Measurements from ENCODE around the gene IFNL2.
"Not testable (repeated sequence)": the region's sequence is repeated elsewhere in the genome, so short reads cannot be mapped to it uniquely, and the experiment has no call there.

The IFNL2 gene

DNA sequence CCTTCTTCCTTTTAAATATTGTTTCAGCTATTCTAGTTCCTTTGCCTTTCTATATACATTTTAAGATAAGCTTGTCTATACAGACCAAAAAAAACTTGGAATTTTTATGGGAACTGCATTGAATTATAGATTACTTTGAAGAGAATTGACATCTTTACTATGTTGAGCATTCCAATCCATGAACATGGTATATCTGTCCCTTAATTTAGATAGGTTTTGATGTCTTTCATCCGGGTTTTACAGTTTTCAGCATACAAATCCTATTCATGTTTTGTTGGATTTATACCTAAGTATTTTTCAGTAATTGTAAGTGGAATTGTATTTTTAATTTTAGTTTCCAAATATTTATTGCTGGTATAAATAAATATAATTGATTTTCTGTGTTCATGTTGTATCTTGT lies 15.8 kb downstream of the IFNL2 start:
- FAIRE-seq = no peak
- no peak for DNase-seq (ENCODE audit: extremely low spot score, insufficient read length, low read depth)

DNA sequence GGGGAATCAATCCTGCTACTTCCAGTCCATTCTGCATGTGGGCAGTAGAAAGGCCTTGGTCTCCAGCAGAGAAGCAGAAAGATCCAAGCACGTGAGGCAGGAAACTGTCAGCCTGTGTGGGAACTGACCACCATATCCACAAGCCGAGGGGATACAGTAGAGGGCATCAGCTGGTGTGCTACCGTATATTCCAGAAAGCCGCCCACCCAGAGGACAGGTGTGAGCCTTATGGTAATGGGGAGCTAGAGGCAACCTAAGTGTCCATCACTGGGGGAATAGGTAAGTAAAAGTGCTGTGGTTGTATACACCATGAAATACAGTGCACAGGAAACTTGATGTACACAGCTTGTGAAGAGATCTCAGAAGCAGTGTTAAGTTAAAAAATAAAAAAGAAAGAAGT lies 25.2 kb downstream of the IFNL2 start:
- no peak for FAIRE-seq

DNA sequence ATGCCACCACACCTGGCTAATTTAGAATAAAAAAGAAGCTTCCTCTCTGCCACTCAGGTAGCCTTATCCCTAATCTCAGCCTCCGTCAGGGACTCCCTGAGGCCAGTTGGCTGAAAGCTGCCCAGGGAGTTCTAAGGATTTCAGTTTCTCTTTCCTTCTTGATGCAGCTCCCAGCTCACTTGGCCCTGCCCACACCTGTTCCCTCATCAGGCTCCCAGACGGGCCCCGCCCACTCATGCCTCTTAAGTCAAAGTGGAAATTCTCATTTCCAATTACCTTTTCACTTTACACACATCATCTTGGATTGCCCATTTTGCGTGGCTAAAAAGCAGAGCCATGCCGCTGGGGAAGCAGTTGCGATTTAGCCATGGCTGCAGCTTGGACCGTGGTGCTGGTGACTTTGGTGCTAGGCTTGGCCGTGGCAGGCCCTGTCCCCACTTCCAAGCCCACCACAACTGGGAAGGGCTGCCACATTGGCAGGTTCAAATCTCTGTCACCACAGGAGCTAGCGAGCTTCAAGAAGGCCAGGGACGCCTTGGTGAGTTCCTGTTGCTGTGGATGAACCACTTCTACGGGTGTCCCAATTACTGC lies 28.0 kb downstream of the IFNL2 start, which contains the start of gene IFNL1:
IFNL1 (plus strand) TSS at position 353 of the 591 bp plus-strand sequence; CDS start at position 368, 15 bp downstream.
- DNase-seq (ENCODE audit: extremely low spot score, insufficient read length, low read depth) = no peak
- no peak for FAIRE-seq

More for the DNA sequence above, 25.2 kb downstream of the IFNL2 start:
- DNase-seq (ENCODE audit: extremely low spot score, insufficient read length, low read depth) = no peak

DNA sequence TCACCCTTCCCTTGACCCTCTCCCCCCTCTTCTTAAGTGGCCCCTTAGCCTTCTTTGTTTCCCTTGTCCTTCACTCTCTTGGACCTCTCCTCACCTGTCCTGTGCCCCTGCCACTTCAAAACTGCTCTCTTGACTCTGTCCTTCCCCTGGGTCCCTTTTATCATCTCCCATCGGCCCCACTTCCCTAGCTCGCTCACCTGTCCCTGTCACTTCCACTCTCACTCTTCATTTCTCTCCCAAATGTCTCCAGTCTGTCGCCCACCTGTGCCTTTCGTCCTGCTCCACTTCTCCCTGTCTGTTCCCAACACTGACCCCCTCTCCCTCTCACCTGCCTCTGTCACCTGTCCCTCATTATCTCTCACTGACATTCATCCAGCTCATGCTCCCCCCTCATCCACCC lies 28.7 kb downstream of the IFNL2 start:
- FAIRE-seq (no peak), DNase-seq (ENCODE audit: extremely low spot score, insufficient read length, low read depth) (no peak)

DNA sequence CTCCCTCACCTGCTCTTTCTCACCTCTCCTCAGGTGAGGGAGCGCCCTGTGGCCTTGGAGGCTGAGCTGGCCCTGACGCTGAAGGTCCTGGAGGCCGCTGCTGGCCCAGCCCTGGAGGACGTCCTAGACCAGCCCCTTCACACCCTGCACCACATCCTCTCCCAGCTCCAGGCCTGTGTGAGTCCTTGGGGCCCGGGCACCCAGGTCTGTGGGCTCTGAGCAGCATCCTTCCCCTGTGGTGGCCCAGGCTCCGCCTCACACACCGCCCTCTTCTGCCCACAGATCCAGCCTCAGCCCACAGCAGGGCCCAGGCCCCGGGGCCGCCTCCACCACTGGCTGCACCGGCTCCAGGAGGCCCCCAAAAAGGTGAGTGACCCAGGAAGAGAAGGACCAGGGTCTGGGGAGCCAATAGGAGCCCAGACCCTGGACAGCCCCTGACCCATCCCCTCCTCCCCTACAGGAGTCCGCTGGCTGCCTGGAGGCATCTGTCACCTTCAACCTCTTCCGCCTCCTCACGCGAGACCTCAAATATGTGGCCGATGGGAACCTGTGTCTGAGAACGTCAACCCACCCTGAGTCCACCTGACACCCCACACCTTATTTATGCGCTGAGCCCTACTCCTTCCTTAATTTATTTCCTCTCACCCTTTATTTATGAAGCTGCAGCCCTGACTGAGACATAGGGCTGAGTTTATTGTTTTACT lies 29.9 kb downstream of the IFNL2 start:
- no peak for FAIRE-seq
- DNase-seq (ENCODE audit: extremely low spot score, insufficient read length, low read depth) = no peak

DNA sequence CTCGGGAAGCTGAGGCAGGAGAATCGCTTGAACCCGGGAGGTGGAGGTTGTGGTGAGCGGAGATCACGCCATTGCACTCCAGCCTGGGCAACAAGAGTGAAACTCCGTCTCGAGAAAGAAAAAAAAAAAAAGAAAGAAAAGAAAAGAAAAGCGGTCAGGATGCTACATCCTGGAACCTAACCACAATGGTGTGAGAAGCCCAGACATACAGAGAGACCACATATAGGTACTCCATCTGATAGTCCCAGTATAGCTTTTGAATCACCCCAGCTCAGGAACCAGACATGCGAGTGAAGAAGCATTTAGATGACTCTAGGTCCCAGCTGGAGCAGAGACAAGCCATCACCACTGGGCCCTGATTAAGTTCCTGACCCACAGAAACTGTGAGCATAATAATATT lies 31.2 kb downstream of the IFNL2 start:
- FAIRE-seq (no peak), DNase-seq (ENCODE audit: extremely low spot score, insufficient read length, low read depth) (no peak)

DNA sequence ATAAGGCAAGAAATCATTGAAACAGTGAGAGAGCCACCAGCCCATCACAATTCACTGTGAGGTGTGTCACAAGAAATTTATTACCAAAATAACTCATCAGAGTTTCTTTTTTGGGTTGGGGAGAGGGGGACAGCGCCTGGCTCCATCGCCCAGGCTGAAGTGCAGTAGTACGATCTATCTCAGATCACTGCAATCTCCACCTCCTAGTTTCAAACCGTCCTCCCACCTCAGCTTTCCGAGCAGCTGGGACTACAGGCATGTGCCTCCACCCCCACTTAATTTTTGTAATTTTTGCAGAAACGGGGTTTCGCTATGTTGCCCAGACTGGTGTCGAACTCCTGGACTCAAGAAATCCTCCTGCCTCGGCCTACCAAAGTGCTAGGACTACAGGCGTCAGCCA lies 31.6 kb downstream of the IFNL2 start:
- no peak for DNase-seq (ENCODE audit: extremely low spot score, insufficient read length, low read depth)
- no peak for FAIRE-seq

DNA sequence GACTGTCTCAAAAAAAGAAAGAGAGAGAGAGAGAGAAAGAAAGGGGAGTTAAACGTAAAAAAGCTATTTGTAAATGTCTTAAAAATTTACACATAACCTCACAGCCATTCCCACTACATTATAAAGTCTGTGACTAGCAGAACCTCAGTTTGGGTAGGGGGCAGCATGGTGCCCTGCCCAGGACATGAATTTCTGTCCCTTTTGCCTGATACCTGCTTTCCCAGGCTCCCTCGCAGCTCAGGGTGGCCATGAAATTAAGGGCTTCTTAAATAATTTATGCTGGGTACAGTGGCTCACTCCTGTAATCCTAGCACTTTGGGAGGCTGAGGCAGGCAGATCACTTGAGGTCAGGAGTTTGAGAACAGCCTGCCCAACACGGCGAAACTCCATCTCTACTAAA lies 32.8 kb downstream of the IFNL2 start:
- DNase-seq (ENCODE audit: extremely low spot score, insufficient read length, low read depth) (no peak), FAIRE-seq (no peak)

DNA sequence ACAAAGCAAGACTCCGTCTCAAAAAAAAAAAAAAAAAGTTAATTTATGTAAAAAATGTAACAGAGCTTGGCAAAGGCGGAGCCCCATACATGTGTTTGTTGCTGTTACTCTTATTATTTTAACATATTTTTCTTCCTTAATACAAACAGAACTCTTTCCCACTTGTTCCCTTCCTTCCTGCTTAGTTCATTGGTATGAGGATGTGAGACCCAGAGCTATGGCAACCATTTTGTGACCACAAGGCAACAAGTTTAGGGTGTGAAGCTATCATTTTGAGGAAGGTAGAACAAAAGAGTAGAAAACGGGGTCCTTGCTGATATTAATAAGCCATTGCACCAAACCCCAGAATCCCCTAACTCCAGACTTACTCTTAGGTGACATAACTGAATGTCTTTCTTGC lies 33.4 kb downstream of the IFNL2 start:
- DNase-seq (ENCODE audit: extremely low spot score, insufficient read length, low read depth) (no peak), FAIRE-seq (no peak)

DNA sequence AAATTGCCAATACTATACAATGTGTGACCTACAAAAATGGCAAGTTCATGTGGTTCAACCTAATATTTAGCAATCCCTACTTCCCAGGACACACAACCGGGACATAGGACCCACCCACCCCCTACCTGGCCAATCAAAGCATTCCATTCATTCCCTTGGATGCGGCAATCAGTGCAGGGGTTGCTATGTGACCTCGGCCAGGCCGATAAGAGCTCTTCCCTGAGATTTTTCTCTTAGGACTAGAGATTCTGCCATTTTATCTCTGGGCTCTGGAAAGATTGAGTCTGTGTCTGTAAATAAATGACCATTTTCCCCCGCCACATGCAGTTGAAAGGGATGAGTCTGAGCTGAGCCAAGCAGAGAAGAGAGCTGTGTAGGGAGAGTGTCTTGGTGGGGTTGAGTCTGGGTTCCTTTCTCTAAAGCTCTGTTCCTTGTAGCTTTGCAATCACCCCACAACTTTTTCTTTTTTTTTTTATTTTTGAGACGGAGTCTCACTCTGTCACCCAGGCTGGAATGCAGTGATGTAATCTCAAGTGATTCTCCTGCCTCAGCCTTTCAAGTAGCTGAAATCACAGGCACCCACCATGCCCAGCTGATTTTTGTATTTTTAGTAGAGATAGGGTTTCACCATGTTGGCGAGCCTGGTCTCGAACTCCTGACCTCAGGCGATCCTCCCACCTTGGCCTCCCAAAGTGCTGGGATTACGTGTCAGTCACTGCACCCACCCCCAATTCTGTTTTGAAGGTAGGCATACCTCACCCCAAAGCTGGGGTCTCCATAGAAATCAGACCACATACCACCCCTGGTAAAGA lies 35.4 kb downstream of the IFNL2 start:
- no peak for DNase-seq (ENCODE audit: extremely low spot score, insufficient read length, low read depth)
- no peak for FAIRE-seq

DNA sequence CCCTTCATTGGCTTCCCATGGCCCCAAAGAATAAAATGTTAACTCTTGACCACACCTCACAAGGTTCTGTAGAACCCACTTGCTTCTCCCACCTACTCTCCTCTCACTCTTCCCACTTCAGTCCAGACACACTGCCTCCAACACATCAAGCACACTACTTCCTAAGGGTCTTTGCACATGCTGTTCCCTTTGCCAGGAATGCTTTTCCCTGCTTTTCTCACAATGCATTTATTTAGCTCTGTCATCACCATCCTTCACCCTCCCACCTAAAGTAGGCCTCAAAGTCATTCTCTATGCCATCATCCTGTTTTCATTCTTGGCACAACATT lies 36.0 kb downstream of the IFNL2 start:
- DNase-seq (ENCODE audit: extremely low spot score, insufficient read length, low read depth) (no peak), FAIRE-seq (no peak)

DNA sequence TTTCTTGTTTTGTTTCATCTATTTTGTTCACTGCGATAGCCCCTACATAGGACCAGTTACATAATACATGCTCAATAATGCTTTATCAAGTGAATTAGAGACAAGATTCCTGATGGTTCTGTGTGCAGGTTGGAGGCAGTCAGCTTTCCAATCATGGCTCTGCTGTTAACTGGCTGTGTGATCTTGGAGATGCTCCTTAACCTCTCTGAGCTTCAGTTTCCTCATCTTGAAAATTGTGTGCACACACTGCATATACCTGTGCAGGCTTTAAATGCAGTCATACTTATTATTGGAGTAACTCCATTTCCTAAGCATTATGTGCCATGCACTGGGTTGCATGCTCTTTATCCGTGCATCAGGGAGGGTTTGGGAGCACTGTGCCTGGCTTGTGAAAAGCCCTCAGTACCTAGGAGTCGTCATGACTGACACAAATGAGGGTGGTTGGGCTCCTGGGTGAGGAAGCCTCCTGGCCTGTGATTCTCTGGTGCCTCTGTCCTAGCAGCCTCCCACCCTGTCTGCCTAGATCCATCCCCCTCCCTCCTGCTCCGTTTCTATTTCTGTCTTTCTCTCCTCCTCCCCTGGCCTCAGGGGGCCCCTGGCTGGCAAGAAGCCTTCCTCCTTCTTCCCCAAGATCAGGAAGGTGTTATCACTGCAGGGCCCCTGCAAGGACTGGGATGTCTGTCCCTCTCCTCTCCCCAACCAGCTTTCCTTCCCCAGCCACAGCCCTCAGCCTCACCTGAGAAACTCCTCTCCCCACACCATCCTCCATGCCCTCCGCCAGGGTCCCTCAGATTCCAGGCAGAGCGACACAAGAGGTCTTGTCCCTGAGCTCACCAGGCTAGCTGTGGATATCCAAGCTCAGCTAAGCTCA lies 36.7 kb downstream of the IFNL2 start:
- DNase-seq (ENCODE audit: extremely low spot score, insufficient read length, low read depth) (no peak), FAIRE-seq (no peak)

DNA sequence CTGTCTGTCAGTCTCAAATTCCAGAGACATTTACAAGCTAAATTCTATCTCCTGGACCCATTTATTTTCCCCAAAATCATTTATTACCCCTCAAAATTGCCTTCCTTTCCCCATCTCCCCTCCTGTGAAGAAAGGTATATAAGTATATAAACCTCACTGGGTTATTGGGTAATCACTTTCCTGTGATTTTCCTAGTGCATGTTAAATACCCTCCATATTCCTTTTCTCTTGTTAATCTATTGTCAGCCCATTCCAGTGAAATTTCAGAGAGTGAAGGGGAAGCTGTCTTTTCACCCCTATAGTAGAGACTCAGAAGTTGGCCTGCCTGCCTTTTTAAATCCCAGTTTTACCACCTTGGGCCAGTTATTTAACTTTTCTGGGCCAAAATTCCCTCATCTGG lies 37.9 kb downstream of the IFNL2 start:
- FAIRE-seq (no peak), DNase-seq (ENCODE audit: extremely low spot score, insufficient read length, low read depth) (no peak)

DNA sequence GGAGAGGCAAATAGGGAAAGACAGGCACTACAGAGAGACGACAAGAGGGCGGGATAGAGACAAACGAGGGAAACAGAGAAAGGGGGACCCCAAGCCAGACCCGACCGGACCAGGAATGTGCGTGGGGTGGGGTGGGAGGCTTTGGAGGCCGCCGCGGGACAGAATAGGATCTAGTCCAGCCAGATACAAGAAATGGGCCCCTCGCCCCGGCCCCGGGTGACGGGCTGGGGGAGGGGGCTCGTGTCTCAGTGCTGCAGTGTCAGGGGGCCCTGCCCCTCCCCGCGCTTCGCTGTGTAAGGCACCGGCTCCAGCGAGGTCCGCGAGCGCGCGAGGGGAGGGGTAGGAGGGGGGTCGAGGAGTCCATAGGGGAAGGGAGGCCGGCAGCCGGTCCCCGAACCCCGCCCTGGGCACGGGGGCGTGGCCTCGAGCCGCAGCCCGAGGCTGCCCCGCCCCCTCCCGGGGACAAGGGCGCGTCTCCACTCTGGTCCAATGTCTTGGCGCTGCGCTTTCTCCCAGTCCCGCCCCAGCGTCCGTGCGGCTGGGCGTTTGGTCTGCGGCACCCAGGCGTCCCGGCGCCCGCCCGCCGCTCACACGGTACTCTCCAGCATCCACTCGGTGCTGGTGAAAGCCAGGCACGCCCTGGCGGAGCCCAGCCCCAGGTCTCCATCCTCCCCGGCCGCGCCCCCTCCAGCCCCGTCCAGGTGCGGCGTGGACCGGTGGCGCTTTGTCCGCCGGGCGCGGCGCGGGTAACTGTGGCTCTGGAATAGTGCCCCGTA lies 39.0 kb downstream of the IFNL2 start:
- DNase-seq (ENCODE audit: extremely low spot score, insufficient read length, low read depth) (no peak), FAIRE-seq (no peak)

DNA sequence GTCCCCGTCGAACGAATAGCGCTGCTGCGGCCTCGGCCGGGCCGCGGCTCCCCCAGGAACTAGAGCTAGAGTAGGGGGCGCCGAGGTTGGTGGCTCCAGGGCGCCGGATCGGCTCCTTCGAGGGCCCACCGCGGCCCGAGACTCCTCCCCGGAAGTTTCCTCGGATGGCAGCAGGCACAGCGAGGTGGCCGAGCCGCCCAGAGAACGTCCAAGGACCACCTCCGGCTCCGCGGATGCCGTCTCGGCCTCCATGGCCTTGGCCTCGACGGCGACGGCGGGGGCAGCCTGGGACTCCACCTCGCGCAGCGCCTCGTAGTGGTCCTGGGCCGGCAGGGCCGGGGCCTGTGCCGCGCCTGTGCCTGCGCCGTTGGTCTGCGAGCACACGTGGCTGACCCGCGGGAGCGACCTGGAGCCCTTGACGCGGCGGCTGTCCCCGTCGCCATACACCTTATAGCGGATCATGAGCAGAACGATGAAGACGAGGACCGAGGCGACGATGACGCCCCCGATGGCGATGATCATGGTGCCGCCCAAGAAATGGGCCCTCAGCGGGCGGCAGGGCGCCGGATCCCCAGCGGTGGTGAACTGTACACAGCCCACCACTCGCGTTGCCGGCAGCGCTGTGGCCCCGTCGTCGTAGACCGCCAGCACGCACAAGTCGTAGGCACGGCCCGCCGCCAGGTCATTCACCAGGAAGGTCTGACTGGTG lies 39.8 kb downstream of the IFNL2 start:
- FAIRE-seq (no peak), DNase-seq (ENCODE audit: extremely low spot score, insufficient read length, low read depth) (no peak)

DNA sequence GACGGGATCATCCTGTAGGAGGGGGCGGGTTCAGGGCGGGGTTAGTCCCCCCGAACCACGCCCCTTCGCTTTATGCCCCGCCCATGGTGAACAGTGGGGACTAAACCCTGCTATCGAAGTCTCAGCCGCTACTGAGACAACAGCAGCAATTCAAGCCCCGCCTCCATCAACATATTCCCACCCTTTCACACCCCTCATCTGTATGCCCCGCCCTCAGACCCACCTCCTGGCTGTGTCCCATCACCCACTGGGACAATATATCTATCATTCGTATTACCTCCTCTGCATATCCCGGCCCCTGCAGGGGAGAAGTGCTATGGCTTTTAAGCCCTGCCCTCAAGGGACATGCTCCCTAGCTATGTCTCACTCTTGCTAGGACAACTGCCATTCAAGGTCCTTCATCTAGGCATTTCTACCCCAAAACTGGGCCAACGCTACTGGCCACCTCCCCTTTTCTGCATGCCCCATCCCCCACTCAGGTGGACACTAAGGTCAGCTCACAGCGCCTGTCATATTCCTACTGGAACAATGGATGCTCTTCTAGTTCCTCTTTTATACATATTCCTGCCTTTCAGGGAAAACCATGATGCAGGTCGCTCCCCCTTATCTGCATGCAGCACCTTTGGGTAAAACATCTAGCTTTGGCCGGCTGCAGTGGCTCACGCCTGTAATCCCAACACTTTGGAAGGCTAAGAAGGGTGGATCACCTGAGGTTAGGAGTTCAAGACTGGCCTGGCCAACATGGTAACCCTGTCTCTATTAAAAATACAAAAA lies 40.5 kb downstream of the IFNL2 start:
- FAIRE-seq (no peak), DNase-seq (ENCODE audit: extremely low spot score, insufficient read length, low read depth) (no peak)

DNA sequence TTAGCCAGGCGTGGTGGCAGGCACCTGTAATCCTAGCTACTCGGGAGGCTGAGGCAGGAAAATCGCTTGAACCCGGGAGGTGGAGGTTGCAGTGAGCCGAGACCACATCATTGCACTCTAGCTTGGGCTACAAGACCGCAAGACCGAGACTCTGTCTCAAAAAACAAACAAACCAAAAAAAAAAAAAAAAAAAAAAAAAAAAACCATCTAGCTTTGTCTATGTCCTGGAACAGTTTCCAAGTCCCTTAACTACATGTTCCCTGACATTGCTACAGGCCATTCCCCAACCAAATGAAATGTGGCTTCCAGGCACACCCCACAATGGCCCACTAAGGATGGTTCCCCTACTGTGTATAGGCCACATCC lies 41.1 kb downstream of the IFNL2 start:
- not testable (repeated sequence) for DNase-seq (ENCODE audit: extremely low spot score, insufficient read length, low read depth); FAIRE-seq

DNA sequence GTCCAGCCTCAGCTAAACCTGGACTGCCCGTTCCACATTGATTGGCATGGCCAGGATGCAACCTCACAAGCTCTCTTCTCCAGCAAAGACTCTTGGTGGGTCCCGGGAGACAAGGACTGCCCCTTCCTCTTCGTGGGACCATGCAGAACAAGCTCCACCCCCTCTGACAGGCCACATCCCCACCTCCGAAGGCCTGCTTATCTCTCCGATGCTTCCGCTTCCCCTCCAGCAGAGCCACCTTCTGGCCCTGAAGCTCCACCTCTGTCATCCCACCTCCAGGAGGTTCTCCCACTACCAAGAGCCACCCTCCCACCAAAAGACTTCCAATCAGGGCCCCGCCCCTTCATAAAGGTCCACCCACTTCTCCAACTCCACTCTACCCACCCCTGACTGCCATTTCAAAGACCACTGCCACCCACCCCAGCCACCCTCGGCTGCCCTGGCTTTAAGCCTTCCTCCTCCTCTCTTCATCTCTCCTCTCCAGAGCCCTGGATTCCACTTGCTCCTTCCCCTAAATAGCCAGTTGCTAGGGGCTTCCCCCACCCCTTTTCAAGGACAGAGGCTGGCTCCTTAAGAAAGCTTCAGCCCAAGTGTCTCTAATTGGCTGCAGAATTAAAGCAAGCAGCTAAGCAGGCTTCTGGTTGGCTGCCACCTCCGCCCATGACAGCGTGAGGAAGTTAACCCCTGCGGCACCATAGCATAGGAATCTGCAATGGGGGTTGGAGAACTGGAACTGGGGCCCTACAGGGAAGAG lies 42.5 kb downstream of the IFNL2 start:
- DNase-seq (ENCODE audit: extremely low spot score, insufficient read length, low read depth) (no peak), FAIRE-seq (no peak)
